ENCODE results near the gene SLC38A3. TPM values are rescaled to one million over a fixed set of nuclear protein-coding genes. Genes with fewer than 3 reads are reported as not detected.

The SLC38A3 gene
- total and polyA plus RNA-seq, 2 donors (not counting 3 experiments of a cell fraction or from before 2014, with no cell fraction given): 0.60 to 1.1 TPM

DNA sequence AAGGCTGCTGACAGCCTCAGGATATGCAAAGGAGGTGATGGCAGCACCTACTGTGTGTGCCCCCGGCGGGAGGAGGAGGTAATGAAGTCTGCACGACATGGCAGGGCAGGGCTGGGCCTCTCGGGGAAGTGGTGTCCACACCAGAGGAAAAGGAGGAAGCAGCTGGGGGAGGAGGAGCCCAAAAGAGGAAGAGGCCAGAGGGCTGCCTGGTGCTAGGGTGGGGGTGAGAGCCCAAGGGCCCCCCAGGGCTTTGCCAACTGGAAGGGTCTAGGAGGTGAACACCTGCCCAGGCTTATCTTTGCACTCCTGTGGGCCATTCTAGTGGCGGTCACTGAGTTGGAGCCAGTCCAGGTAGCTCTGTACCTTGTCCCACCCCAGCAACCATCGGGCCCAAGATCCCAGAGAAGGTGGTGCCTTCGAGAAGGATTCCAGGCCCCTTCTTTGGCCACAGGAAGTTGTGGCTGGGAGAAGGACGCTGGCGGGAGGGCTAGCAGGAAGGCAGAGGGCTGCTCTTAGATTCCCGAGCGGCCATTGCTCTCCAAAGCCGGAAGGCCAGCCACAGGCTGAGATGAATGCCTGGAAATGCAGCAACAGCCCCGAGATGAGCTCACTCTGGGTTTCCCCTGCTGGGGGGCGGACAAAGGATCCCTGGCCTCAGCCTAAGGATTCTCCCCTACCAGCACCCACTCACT, 37.9 kb downstream of the SLC38A3 start:
- no peak overlapping the region for H2AFZ ChIP-seq (ENCODE audit: low read depth, low read length)
- dilution Hi-C loops (cut with MboI; ENCODE audit: extremely low pct_ligation_motif_present, low sequenced_read_pairs): loop anchor here (5.0 kb wide), 1 partner anchor 61 kb away; no protein-coding TSS in a partner anchor
- no peak for TF ChIP-seq POLR2A (IDR thresholded peaks at IDR 0.05; ENCODE audit: low read depth, low read length)
- TF ChIP-seq JUN (IDR thresholded peaks at IDR 0.05; ENCODE audit: borderline replicate concordance, insufficient read depth, insufficient read length, low read depth): peak; percentile 63
- TF ChIP-seq, protein P1, sequence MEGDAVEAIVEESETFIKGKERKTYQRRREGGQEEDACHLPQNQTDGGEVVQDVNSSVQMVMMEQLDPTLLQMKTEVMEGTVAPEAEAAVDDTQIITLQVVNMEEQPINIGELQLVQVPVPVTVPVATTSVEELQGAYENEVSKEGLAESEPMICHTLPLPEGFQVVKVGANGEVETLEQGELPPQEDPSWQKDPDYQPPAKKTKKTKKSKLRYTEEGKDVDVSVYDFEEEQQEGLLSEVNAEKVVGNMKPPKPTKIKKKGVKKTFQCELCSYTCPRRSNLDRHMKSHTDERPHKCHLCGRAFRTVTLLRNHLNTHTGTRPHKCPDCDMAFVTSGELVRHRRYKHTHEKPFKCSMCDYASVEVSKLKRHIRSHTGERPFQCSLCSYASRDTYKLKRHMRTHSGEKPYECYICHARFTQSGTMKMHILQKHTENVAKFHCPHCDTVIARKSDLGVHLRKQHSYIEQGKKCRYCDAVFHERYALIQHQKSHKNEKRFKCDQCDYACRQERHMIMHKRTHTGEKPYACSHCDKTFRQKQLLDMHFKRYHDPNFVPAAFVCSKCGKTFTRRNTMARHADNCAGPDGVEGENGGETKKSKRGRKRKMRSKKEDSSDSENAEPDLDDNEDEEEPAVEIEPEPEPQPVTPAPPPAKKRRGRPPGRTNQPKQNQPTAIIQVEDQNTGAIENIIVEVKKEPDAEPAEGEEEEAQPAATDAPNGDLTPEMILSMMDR (IDR thresholded peaks at IDR 0.05; ENCODE audit: extremely low read depth in 1 of 2, insufficient read depth in 1 of 2, low read depth in 1 of 2, low read length in 2 of 2): no peak
- peak; percentile 68 for TF ChIP-seq POLR2AphosphoS5 (IDR thresholded peaks at IDR 0.05; ENCODE audit: insufficient read depth, low read depth, low read length)
- TF ChIP-seq FOS (IDR thresholded peaks at IDR 0.05; ENCODE audit: borderline replicate concordance, insufficient read depth, low read length): peak; percentile 24
- H3K9ac ChIP-seq (replicated peaks; ENCODE audit: extremely low read depth, insufficient read depth, low read length): peak overlapping the region; percentile 76
- H3K36me3 ChIP-seq (ENCODE audit: control insufficient read depth in 2 of 2, extremely low read depth in 1 of 2, insufficient read depth in 2 of 2, low read length in 2 of 2): peaks cover 6 to 26% of the 10 kb centered on the region in 2 experiments
- DNase-seq (ENCODE audit: low read depth, low spot score) (peak; percentile 93), FAIRE-seq (peak; percentile 99)
- H3K9me3 ChIP-seq (replicated peaks; ENCODE audit: control insufficient read depth, insufficient read depth, low read length): no peaks in the 10 kb centered on the region
- peak overlapping the region; percentile 97 for H3K27ac ChIP-seq (ENCODE audit: insufficient read depth, low read depth, low read length)
- peak overlapping the region; percentile 63 for H3K4me2 ChIP-seq (ENCODE audit: insufficient read depth, low read length)
- intact Hi-C loops (cut with micrococcal nuclease): loop anchor here (2.0 kb wide), 1 partner anchor 56 kb away; the partner anchor contains the start of genes HYAL3 and NAA80
- H3K27me3 ChIP-seq (ENCODE audit: control insufficient read depth in 2 of 2, insufficient read depth in 2 of 2, low read length in 2 of 2): no peaks in the 10 kb centered on the region
- ChIA-PET POLR2A (interaction anchor here (0.6 to 1.5 kb wide), 6 partner anchors 8 to 79 kb away, joined by 3 to 11 read pairs (median 4); no protein-coding TSS in a partner anchor), CTCF (interaction anchor here (0.6 to 5.6 kb wide), 12 partner anchors 8 to 104 kb away, joined by 3 to 54 read pairs (median 4); partner anchors contain the start of gene GNAI2)
- H3K4me3 ChIP-seq (replicated peaks in 1 of 3; ENCODE audit: insufficient read depth in 1 of 3, low read depth in 1 of 3, low read length in 3 of 3): peak overlapping the region in 1 of 3 experiments; percentile 11
- peaks cover 91% of the 10 kb centered on the region for H3K79me2 ChIP-seq (ENCODE audit: control insufficient read depth, insufficient read depth, low read length)
- no peaks in the 10 kb centered on the region for H4K20me1 ChIP-seq (replicated peaks; ENCODE audit: control insufficient read depth, extremely low read depth, insufficient read depth, low read length)
- peaks cover 94% of the 10 kb centered on the region for H3K4me1 ChIP-seq (ENCODE audit: control insufficient read depth, extremely low read depth, insufficient read depth, low read length)
- no TSS peak for BruUV-seq (replicated peaks)
- H3K9me1 ChIP-seq (replicated peaks; ENCODE audit: control insufficient read depth, extremely low read depth, insufficient read depth, low read length): no peaks in the 10 kb centered on the region
